Epithelial cell of esophagus (primary cell): ENCODE results near the gene CHCHD4.
"Not testable (repeated sequence)": the region's sequence is repeated elsewhere in the genome, so short reads cannot be mapped to it uniquely, and the experiment has no call there.

Source experiments
- DNase-seq: peaks from one replicate; pipeline ENCODE4 v3.0.0; 2010; ENCODE audit warnings: low read depth
- H3K4me3 ChIP-seq: 2 replicates; pipeline ENCODE4 v1.5.1; 2011; ENCODE audit warnings: mild to moderate bottlenecking, low read length, control low read depth
- TF ChIP-seq, protein P1 (sequence below): IDR thresholded peaks from 2 replicates; pipeline ENCODE4 v1.5.1; 2011; ENCODE audit warnings: low read depth, mild to moderate bottlenecking, low read length, control low read depth, inconsistent platforms; ENCODE audit not compliant: insufficient read depth; ENCODE audit errors: missing control alignments

CHCHD4 gene

DNA sequence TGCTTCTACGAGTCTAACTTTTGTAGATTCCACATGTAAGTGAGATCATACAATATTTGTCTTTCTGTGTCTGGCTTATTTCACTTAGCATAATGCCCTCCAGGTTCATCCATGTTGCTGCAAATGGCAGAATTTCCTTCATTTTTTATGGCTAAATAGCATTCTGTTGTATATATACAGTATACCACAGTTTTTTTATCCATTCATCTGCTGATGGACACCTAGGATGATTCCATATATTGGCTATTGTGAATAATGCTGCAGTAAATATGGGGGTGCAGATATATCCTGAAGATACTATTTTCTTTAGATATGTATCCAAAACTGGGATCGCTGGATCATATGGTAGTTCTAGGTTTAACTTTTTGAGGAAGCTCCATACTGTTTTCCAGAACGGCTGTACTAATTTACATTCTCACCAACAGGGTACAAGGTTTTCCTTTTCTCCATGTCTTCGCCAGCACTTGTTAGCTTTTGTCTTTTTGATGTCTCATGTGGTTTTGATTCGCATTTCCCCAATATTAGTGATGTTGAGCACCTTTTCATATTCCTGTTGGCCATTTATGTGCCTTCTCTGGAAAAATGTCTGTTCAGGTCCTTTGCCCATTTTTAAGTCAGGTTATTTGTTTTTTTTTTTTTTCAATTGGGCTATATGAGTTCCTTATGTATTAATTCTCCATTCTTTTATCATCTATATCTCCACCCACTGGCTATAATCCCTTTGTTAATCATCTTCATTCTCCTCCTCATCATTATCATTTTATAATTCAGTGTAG is 26.9 kb downstream of the CHCHD4 start:
- DNase-seq = no peak
- TF ChIP-seq, protein P1, sequence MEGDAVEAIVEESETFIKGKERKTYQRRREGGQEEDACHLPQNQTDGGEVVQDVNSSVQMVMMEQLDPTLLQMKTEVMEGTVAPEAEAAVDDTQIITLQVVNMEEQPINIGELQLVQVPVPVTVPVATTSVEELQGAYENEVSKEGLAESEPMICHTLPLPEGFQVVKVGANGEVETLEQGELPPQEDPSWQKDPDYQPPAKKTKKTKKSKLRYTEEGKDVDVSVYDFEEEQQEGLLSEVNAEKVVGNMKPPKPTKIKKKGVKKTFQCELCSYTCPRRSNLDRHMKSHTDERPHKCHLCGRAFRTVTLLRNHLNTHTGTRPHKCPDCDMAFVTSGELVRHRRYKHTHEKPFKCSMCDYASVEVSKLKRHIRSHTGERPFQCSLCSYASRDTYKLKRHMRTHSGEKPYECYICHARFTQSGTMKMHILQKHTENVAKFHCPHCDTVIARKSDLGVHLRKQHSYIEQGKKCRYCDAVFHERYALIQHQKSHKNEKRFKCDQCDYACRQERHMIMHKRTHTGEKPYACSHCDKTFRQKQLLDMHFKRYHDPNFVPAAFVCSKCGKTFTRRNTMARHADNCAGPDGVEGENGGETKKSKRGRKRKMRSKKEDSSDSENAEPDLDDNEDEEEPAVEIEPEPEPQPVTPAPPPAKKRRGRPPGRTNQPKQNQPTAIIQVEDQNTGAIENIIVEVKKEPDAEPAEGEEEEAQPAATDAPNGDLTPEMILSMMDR = no peak

DNA sequence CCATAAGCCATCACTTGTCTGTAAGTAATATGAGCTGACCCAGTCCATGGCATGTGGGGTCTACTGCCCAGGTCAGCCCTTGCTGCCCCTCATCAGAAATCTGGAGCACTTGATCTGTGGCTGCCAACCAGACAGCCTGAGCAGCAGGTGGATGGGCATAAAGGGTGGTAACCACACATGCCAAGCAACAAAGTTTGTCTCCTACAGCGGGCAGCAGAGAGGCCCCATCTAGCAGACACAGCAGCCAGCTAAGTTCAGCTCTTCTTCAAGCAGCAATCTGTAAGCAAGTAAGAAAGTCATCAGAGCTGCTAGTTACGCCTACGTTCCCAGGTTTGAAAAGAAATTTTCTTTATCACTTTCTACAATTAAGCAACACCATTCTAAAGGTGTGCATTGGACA is 27.9 kb downstream of the CHCHD4 start:
- TF ChIP-seq, protein P1 = no peak

More for the DNA sequence above, 26.9 kb downstream of the CHCHD4 start:
- no peak overlapping the region for H3K4me3 ChIP-seq

DNA sequence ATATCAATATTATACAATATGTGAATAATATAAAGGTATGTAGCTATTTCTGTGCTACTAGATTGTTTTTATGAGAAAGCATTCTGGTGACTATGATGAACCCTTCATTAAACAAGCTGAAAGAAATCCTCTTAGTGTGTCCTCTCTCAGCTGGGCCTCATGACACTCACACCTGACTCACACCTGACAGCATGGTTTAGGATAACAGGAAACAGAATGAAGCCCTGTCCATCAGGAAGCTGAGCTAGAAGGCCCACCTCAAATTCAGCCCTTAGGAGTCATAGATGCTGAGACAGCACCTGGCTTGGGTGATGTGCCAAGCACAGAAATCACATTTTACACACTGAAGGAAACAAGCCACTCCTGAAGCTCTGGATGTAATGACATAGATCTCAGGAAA is 30.8 kb downstream of the CHCHD4 start:
- peak; percentile 88 for DNase-seq
- no peak overlapping the region for H3K4me3 ChIP-seq
- TF ChIP-seq, protein P1 = no peak

More for the DNA sequence above, 27.9 kb downstream of the CHCHD4 start:
- no peak for DNase-seq
- no peak overlapping the region for H3K4me3 ChIP-seq

DNA sequence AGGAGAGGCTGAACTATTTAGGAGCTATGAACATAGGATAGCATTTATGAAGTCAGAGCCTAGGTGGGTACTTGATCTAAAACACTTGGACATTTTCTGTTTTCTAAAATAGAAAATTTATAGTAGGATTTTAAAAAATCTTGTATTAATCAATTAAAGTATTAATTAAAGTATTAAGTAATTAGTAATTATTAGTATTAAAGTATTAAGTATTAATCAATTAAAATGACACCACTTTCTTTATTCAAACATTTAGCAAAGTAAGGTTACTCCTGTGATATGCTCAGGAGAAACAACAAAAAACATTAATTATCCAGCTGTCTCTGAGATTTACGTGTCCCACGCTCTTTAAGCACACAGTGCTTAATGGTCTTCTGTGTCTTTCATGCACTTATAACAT is 32.2 kb downstream of the CHCHD4 start:
- no peak overlapping the region for H3K4me3 ChIP-seq
- no peak for DNase-seq
- TF ChIP-seq, protein P1 = no peak

DNA sequence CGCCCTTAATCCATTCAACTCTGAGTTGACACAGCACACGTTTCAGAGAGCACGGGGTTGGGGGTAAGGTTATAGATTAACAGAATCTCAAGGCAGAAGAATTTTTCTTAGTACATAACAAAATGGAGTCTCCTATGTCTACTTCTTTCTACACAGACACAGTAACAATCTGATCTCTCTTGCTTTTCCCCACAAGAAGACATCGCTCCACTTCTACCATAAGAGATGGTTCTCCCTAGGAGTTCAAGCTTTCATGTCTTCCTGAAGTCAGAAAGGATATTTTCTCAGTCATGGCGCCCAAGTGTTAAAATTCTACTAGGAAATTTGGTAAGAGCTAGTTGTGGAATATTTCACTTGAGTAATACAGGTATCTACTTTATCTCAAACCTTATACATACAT is 32.7 kb downstream of the CHCHD4 start:
- not testable (repeated sequence) for DNase-seq

DNA sequence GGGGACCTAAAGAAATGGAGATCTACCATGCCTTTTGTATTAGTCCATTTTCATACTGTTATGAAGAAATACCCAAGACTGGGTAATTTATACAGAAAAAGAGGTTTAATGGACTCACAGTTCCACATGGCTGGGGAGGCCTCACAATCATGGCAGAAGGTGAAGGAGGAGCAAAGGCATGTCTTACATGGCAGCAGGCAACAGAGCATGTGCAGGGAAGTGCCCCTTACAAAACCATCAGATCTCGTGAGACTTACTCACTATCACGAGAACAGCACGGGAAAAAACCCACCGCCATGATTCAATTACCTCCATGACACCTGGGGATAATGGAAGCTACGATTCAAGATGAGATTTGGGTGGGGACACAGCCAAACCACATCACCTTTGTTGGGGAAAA is 37.2 kb downstream of the CHCHD4 start:
- H3K4me3 ChIP-seq, DNase-seq: not testable (repeated sequence)

More for the DNA sequence above, 32.7 kb downstream of the CHCHD4 start:
- not testable (repeated sequence) for H3K4me3 ChIP-seq

DNA sequence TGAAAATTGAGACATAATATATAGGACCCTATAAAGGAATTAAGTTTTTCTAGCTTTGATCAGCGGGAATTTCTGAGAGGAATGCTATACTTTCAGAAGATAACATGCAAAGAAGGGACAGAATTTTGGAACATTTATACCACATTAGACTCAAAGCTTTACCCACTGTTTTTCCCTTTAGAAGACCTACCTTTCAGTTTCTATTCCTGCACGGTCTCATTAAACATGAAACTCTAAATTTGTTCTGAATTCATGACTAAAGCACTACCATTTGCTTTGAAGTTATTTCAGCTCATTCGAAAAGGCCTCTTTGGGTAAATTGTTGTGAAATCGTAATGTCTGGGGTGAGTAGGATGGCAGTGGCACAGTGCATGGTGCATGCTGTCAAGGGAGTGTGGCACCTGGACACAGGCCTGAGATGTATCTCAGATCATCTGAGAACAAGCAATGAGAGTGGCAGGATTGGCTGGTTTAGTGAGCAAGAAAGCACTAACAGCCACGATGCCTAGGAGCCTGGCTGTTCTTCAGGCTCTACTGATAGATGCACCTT is 42.5 kb downstream of the CHCHD4 start:
- no peak overlapping the region for H3K4me3 ChIP-seq
- TF ChIP-seq, protein P1 = no peak
- DNase-seq = no peak

DNA sequence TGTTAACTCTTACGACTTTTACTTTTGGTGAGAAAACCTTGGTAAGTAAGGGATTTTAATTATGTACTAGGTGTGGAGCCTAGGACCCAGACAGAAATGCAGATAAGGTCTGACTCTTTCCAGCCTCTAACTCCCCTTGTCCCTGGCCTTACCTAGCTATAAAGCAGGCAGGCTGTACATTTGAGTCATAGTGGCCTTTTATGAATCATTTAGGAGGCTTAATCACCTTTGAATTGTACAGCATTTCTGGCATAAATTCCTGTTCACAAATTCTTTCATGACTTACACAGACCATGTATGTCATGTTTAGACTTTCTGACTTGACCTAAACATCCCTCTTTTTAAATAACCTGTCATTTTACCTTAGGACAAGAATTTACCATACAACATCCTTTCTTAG is 47.4 kb downstream of the CHCHD4 start:
- TF ChIP-seq, protein P1 = no peak
- DNase-seq = peak; percentile 66
- no peak overlapping the region for H3K4me3 ChIP-seq

DNA sequence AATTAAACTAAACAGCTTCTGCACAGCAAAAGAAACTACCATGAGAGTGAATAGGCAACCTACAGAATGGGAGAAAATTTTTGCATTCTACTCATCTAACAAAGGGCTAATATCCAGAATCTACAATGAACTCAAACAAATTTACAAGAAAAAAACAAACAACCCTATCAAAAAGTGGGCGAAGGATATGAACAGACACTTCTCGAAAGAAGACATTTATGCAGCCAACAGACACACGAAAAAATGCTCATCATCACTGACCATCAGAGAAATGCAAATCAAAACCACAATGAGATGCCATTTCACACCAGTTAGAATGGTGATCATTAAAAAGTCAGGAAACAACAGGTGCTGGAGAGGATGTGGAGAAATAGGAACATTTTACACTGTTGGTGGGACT is 49.4 kb downstream of the CHCHD4 start:
- not testable (repeated sequence) for DNase-seq, H3K4me3 ChIP-seq
